ENCODE results near the gene HOXD3.

GRCh38 chr2:176129813-176130146 is 27.3 kb upstream of the HOXD3 start:
- TF ChIP-seq FOSL2 (IDR thresholded peaks at IDR 0.05) (no peak), FOSL2 (CRISPR knock-in tag; IDR thresholded peaks at IDR 0.05) (no peak), RAD21 (conservative IDR thresholded peaks at IDR 0.05 in 1 of 2, IDR thresholded peaks at IDR 0.05 in 1 of 2) (no peak), MYC (IDR thresholded peaks at IDR 0.05; ENCODE audit: borderline replicate concordance, low read length) (no peak), POLR2A (IDR thresholded peaks at IDR 0.05; ENCODE audit: low read length) (no peak), PHF8 (IDR thresholded peaks at IDR 0.05; ENCODE audit: borderline replicate concordance, low read depth) (no peak), E2F6 (IDR thresholded peaks at IDR 0.05; ENCODE audit: borderline replicate concordance, low read depth) (no peak), ATOH8 (CRISPR knock-in tag; IDR thresholded peaks at IDR 0.05; ENCODE audit: low read depth) (no peak), CTCF (IDR thresholded peaks at IDR 0.05) (no peak), ESRRA (IDR thresholded peaks at IDR 0.05; ENCODE audit: borderline replicate concordance, low read length) (no peak), MAX (IDR thresholded peaks at IDR 0.05) (no peak), HDAC2 (IDR thresholded peaks at IDR 0.05) (no peak), CBX2 (IDR thresholded peaks at IDR 0.05; ENCODE audit: borderline replicate concordance, low read depth) (no peak)

All from A549 (cell line).